ENCODE data around the gene TTC32.

The TTC32 gene

GRCh38 chr2:19848029-19848750 lies 53.6 kb downstream of the TTC32 start:
- no peak for DNase-seq

- DNase-seq = no peak
Measured at GRCh38 chr2:19847486-19847885, 54.3 kb downstream of the TTC32 start.

Data from CD4-positive, alpha-beta T cell treated with Interferon gamma for 1 hour (primary cell).